ENCODE results near the gene ELMO1. TPM values are rescaled to one million over a fixed set of nuclear protein-coding genes. Genes with fewer than 3 reads are reported as not detected.

The ELMO1 gene
- total RNA-seq, 1 experiment from 2014 or later: 1.1 TPM

DNA sequence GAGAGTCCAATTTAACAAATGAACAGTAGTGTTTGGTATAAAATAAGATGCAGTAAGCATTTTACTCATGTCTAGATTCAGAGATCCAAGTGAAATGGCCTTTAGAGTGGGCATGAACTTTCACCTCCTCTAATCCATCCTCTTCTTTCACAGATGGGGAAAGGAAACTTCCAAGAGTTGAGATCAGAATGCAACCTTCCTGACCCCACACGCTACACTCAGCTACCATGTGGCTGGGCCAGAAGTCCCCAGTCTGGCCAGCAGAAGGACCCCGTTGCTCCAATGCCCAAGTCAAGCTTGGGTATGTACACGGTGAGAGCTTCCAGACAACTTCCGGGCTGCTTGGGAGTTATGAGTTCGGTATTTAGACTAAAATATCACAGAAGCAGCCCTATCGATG is 228.0 kb downstream of the ELMO1 start:
- Histone ChIP-seq H3K36me3 (ENCODE audit: control insufficient read depth in 1 of 2, insufficient read depth in 2 of 2, low read length in 2 of 2) (no peaks in the 10 kb centered on the region), H4K20me1 (ENCODE audit: insufficient read depth) (no peaks in the 10 kb centered on the region), H3K9me3 (ENCODE audit: control insufficient read depth in 1 of 2, insufficient read depth in 1 of 2, low read depth in 1 of 2, low read length in 2 of 2) (no peaks in the 10 kb centered on the region), H3K4me1 (ENCODE audit: control insufficient read depth in 1 of 2, insufficient read depth in 2 of 2, low read length in 2 of 2) (no peaks in the 10 kb centered on the region), H3K9ac (ENCODE audit: low read length) (no peak overlapping the region), H3K27me3 (ENCODE audit: insufficient read depth, low read length) (peaks cover 36% of the 10 kb centered on the region), H2AFZ (ENCODE audit: low read depth, low read length, poor library complexity, severe bottlenecking) (no peak overlapping the region), H3K79me2 (ENCODE audit: insufficient read depth, low read length) (no peaks in the 10 kb centered on the region), H3K4me3 (replicated peaks in 1 of 2; ENCODE audit: low read depth in 1 of 2, low read length in 2 of 2) (no peak overlapping the region), H3K27ac (ENCODE audit: low read depth, low read length) (no peak overlapping the region), H3K9me2 (ENCODE audit: insufficient read depth) (no peaks in the 10 kb centered on the region), H3K4me2 (ENCODE audit: low read length) (no peak overlapping the region)
- ChIA-PET POLR2A (no interaction called here), RAD21 (ENCODE audit: low non-redundant PET in 1 of 2, low total read pairs in 2 of 2, uncharacterized antibody in 2 of 2, unreplicated experiment in 2 of 2) (no interaction called here), CTCF (no interaction called here)
- ATAC-seq (no peak), DNase-seq (ENCODE audit: low read depth, low spot score) (no peak)
- intact Hi-C loops (cut with micrococcal nuclease): no loop called here
- BruUV-seq (replicated peaks): no TSS peak
- no peak for TF ChIP-seq SRF (IDR thresholded peaks at IDR 0.05; ENCODE audit: low read depth)
- no peak for TF ChIP-seq TCF7L2 (IDR thresholded peaks at IDR 0.05; ENCODE audit: borderline replicate concordance, extremely low read depth, insufficient read depth, insufficient read length)
- TF ChIP-seq, protein P1, sequence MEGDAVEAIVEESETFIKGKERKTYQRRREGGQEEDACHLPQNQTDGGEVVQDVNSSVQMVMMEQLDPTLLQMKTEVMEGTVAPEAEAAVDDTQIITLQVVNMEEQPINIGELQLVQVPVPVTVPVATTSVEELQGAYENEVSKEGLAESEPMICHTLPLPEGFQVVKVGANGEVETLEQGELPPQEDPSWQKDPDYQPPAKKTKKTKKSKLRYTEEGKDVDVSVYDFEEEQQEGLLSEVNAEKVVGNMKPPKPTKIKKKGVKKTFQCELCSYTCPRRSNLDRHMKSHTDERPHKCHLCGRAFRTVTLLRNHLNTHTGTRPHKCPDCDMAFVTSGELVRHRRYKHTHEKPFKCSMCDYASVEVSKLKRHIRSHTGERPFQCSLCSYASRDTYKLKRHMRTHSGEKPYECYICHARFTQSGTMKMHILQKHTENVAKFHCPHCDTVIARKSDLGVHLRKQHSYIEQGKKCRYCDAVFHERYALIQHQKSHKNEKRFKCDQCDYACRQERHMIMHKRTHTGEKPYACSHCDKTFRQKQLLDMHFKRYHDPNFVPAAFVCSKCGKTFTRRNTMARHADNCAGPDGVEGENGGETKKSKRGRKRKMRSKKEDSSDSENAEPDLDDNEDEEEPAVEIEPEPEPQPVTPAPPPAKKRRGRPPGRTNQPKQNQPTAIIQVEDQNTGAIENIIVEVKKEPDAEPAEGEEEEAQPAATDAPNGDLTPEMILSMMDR (IDR thresholded peaks at IDR 0.05 in 2 of 3, conservative IDR thresholded peaks at IDR 0.05 in 1 of 3; ENCODE audit: borderline replicate concordance in 1 of 3, insufficient read depth in 1 of 3, low read depth in 2 of 3, low read length in 2 of 3): no peak
- TF ChIP-seq ZNF274 (IDR thresholded peaks at IDR 0.05; ENCODE audit: low read depth, low read length): no peak
- TF ChIP-seq POLR2AphosphoS5 (IDR thresholded peaks at IDR 0.05; ENCODE audit: low read depth, low read length): no peak
- no peak for TF ChIP-seq ZFX (IDR thresholded peaks at IDR 0.05)
- no peak for TF ChIP-seq SP1 (IDR thresholded peaks at IDR 0.05; ENCODE audit: low read depth)
- no peak for TF ChIP-seq EZH2 (IDR thresholded peaks at IDR 0.05)
- TF ChIP-seq EGR1 (IDR thresholded peaks at IDR 0.05; ENCODE audit: low read depth): no peak
- TF ChIP-seq RAD21 (IDR thresholded peaks at IDR 0.05; ENCODE audit: low read depth): no peak
- no peak for TF ChIP-seq SIN3A (IDR thresholded peaks at IDR 0.05; ENCODE audit: low read depth)
- no peak for TF ChIP-seq CBX3 (IDR thresholded peaks at IDR 0.05; ENCODE audit: low read depth)
